Stimulated activated CD8-positive, alpha-beta memory T cell treated with anti-CD3 and anti-CD28 coated beads, Interleukin-4, amount 100 ng/mL, for 4 hours (primary cell): ENCODE results near the gene ITGA5.

Experiments
- DNase-seq, 2 donors: peaks; one replicate each; pipeline ENCODE4 v3.0.0-alpha.2; 2020; ENCODE audit warnings: low read depth in 2 of 2, low spot score in 1 of 2

Gene ITGA5

GRCh38 chr12:54412786-54413185 lies 6.3 kb downstream of the ITGA5 start:
- DNase-seq: no peak

- DNase-seq: no peak
Measured at GRCh38 chr12:54412348-54412747, 6.7 kb downstream of the ITGA5 start.

GRCh38 chr12:54411391-54412241 lies 7.5 kb downstream of the ITGA5 start:
- no peak for DNase-seq

- DNase-seq: no peak
Measured at GRCh38 chr12:54409267-54409666, 9.8 kb downstream of the ITGA5 start.

GRCh38 chr12:54407183-54407905 lies 11.7 kb downstream of the ITGA5 start:
- DNase-seq: no peak

- DNase-seq: no peak
Measured at GRCh38 chr12:54405573-54405972, 13.5 kb downstream of the ITGA5 start.

- DNase-seq: no peak
Measured at GRCh38 chr12:54405106-54405505, 14.0 kb downstream of the ITGA5 start.

- peak in 1 of 2 donors; percentile 52 for DNase-seq
Measured at GRCh38 chr12:54404061-54405004, 14.7 kb downstream of the ITGA5 start.

GRCh38 chr12:54401119-54401518 lies 17.9 kb downstream of the ITGA5 start:
- DNase-seq: no peak

GRCh38 chr12:54398995-54399793 lies 19.9 kb downstream of the ITGA5 start:
- peak; percentile 63 to 89 for DNase-seq

- no peak for DNase-seq
Measured at GRCh38 chr12:54398218-54398617, 20.8 kb downstream of the ITGA5 start.

GRCh38 chr12:54397157-54397556 lies 21.9 kb downstream of the ITGA5 start:
- DNase-seq: no peak

- DNase-seq: no peak
Measured at GRCh38 chr12:54395545-54395944, 23.5 kb downstream of the ITGA5 start.

- DNase-seq: no peak
Measured at GRCh38 chr12:54394986-54395385, 24.1 kb downstream of the ITGA5 start.

GRCh38 chr12:54394281-54394719 lies 24.8 kb downstream of the ITGA5 start:
- DNase-seq: peak in 1 of 2 donors; percentile 28

- no peak for DNase-seq
Measured at GRCh38 chr12:54393743-54394142, 25.3 kb downstream of the ITGA5 start.

- DNase-seq: no peak
Measured at GRCh38 chr12:54393207-54393609, 25.9 kb downstream of the ITGA5 start.

GRCh38 chr12:54392485-54393206 lies 26.4 kb downstream of the ITGA5 start:
- no peak for DNase-seq

- peak; percentile 36 to 46 for DNase-seq
Measured at GRCh38 chr12:54390668-54391551, 28.2 kb downstream of the ITGA5 start.
